Tibial nerve (tissue), 4 donors: Measurements from ENCODE around the gene LMBRD2. TPM values are rescaled to one million over a fixed set of nuclear protein-coding genes. Genes with fewer than 3 reads are reported as not detected.

ENCODE experiments used
- DNase-seq, 2 donors: peaks; one replicate each; pipeline ENCODE4 v3.0.0-alpha.2; 2019; ENCODE audit warnings: low spot score in 2 of 2
- H3K27ac ChIP-seq, 4 donors: fragments of 200-600 bp; sonication (generic) in 3 of 4; one replicate each; pipeline ENCODE4 v1.5.1; 2017 to 2019; ENCODE audit warnings: mild to moderate bottlenecking in 1 of 4
- H3K27me3 ChIP-seq, 2 donors: fragments of 200-600 bp; sonication (generic) in 1 of 2; one replicate each; pipeline versions ENCODE4 v1.5.1 to v1.6.0; 2017 to 2019
- H3K36me3 ChIP-seq, 3 donors: fragments of 200-600 bp; sonication (generic); one replicate each; pipeline ENCODE4 v1.5.1; 2018 to 2019
- H3K4me1 ChIP-seq, 4 donors: fragments of 200-600 bp; sonication (generic) in 3 of 4; one replicate each; pipeline ENCODE4 v1.5.1; 2017 to 2019
- H3K4me3 ChIP-seq, 4 donors: fragments of 200-600 bp; sonication (generic) in 3 of 4; one replicate each; pipeline ENCODE4 v1.5.1; 2017 to 2019; ENCODE audit warnings: mild to moderate bottlenecking in 1 of 4, moderate library complexity in 1 of 4
- H3K9me3 ChIP-seq, 4 donors: fragments of 200-600 bp; sonication (generic) in 3 of 4; one replicate each; pipeline ENCODE4 v1.5.1; 2017 to 2019
- EP300 ChIP-seq, 2 donors: sonication (generic); formaldehyde crosslinking; IDR thresholded peaks; one replicate each; pipeline ENCODE4 v1.6.1; 2017; ENCODE audit warnings: antibody characterized with exemption in 2 of 2, mild to moderate bottlenecking in 1 of 2
- POLR2A ChIP-seq, 2 donors: fragments of 450-650 bp; IDR thresholded peaks; one replicate each; pipeline ENCODE4 v1.6.1; 2017; ENCODE audit warnings: antibody characterized with exemption in 2 of 2, mild to moderate bottlenecking in 2 of 2, moderate library complexity in 2 of 2
- WGBS, 2 donors: methylation state at CpG; one replicate each; pipeline ENCODE4 v1.1.5; 2018; 5-methylcytosine and 5-hydroxymethylcytosine counted together
- small RNA-seq: library from RNA; depleted of rRNA; stranded (forward); fragments of <200 nt; gene quantifications from one replicate; pipeline ENCODE3, GENCODE V24; 2016
- total RNA-seq, 4 donors: library from RNA; depleted of rRNA; stranded (reverse); fragments of >200 nt; gene quantifications; one replicate each; pipeline ENCODE4 v1.1.0, GENCODE V29; 2016
- TF ChIP-seq, protein P1 (sequence below), 5 experiments: fragments of 200-600 bp in 3 of 5; fragments of 450-650 bp in 2 of 5; sonication (generic) in 3 of 5; IDR thresholded peaks; one replicate each; pipeline ENCODE4 v1.5.1; 2016 to 2019; ENCODE audit warnings: antibody characterized with exemption in 5 of 5, mild to moderate bottlenecking in 3 of 5, moderate library complexity in 2 of 5

Gene LMBRD2
- total RNA-seq, 4 donors from 2014 or later: 9.0 to 29.7 (median 15.6) TPM

DNA sequence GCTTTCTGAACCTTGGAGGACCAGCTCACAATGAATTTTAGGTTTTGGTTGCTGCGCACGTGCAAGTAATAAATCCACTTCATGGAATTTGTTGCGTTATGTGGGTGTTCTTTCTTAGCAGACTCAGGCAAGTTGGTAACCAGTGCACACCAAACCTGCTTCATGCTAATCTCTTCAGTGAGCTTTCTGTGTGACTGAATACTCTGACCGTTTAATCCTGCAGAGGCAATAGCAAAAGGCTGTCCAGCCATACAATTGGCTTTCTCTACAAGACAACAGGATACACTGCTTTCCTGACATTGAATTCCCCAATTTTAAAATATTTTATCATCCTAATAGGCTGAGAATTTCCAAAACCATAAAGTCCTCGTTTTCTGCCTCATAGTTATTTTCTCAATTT lies 95.3 kb downstream of the LMBRD2 start:
- Histone ChIP-seq H3K27me3 (no peaks in the 10 kb centered on the region), H3K4me1 (no peaks in the 10 kb centered on the region), H3K4me3 (no peak overlapping the region), H3K9me3 (no peaks in the 10 kb centered on the region), H3K36me3 (no peaks in the 10 kb centered on the region), H3K27ac (no peak overlapping the region)
- 40 to 60% methylated on average over 4 to 5 of the region's 5 CpGs for WGBS, 2 donors
- no peak for DNase-seq
- no peak for TF ChIP-seq POLR2A (IDR thresholded peaks at IDR 0.05)
- TF ChIP-seq, protein P1, sequence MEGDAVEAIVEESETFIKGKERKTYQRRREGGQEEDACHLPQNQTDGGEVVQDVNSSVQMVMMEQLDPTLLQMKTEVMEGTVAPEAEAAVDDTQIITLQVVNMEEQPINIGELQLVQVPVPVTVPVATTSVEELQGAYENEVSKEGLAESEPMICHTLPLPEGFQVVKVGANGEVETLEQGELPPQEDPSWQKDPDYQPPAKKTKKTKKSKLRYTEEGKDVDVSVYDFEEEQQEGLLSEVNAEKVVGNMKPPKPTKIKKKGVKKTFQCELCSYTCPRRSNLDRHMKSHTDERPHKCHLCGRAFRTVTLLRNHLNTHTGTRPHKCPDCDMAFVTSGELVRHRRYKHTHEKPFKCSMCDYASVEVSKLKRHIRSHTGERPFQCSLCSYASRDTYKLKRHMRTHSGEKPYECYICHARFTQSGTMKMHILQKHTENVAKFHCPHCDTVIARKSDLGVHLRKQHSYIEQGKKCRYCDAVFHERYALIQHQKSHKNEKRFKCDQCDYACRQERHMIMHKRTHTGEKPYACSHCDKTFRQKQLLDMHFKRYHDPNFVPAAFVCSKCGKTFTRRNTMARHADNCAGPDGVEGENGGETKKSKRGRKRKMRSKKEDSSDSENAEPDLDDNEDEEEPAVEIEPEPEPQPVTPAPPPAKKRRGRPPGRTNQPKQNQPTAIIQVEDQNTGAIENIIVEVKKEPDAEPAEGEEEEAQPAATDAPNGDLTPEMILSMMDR (IDR thresholded peaks at IDR 0.05): no peak
- no peak for TF ChIP-seq EP300 (IDR thresholded peaks at IDR 0.05)

DNA sequence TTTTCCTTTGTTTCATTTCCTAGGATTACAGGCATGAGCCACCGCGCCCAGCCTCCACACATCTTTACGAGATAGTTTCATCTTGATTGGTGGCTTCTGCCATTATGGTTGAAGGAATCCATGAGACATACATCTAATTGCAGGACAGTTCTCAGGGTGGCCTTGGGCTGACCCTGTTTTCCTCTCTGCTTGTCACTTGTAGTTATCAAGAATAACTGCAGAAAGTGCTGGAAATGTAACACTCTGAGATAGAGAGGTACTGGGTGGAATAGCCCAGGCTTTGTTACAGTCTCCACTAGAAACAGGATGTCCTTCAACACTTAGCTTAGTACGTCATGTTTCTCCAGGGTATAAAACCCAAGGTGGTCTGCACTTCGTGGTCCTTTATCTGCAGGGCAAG lies 95.7 kb downstream of the LMBRD2 start:
- WGBS, 2 donors: 73 to 74% methylated on average over 5 of the region's 5 CpGs

DNA sequence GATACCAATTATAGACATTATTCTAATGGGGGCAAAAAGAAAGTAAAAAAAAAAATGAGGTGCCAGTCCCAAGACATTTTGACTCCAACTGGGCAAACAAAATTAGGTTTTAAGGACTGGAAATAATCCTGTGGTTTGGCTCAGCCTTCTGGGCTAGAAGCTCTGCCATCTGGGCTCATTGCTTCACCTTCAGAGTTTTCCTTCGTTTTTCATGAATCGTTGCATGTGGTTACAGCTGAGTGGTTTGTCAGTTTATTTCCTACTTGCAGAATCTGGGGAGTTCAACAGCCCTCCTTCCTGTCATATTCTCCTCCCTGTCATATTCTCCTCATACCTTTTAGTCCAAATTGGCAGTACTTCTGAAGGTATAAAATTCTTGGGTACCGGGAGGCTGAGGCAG lies 97.0 kb downstream of the LMBRD2 start:
- no peak overlapping the region for H3K27ac ChIP-seq
- H3K9me3 ChIP-seq: no peaks in the 10 kb centered on the region
- H3K36me3 ChIP-seq: no peaks in the 10 kb centered on the region
- WGBS, 2 donors: 77 to 86% methylated on average over 3 of the region's 3 CpGs
- DNase-seq: no peak
- H3K27me3 ChIP-seq: no peaks in the 10 kb centered on the region
- no peaks in the 10 kb centered on the region for H3K4me1 ChIP-seq
- H3K4me3 ChIP-seq: no peak overlapping the region
- TF ChIP-seq, protein P1 (IDR thresholded peaks at IDR 0.05): no peak
- no peak for TF ChIP-seq POLR2A (IDR thresholded peaks at IDR 0.05)
- TF ChIP-seq EP300 (IDR thresholded peaks at IDR 0.05): no peak

More for the DNA sequence above, 95.7 kb downstream of the LMBRD2 start:
- H3K27ac ChIP-seq: no peak overlapping the region
- no peaks in the 10 kb centered on the region for H3K4me1 ChIP-seq
- no peak overlapping the region for H3K4me3 ChIP-seq
- no peaks in the 10 kb centered on the region for H3K36me3 ChIP-seq
- TF ChIP-seq EP300 (IDR thresholded peaks at IDR 0.05): no peak
- no peak for TF ChIP-seq POLR2A (IDR thresholded peaks at IDR 0.05)
- TF ChIP-seq, protein P1 (IDR thresholded peaks at IDR 0.05): no peak
- no peak for DNase-seq
- H3K9me3 ChIP-seq: no peaks in the 10 kb centered on the region
- H3K27me3 ChIP-seq: no peaks in the 10 kb centered on the region

DNA sequence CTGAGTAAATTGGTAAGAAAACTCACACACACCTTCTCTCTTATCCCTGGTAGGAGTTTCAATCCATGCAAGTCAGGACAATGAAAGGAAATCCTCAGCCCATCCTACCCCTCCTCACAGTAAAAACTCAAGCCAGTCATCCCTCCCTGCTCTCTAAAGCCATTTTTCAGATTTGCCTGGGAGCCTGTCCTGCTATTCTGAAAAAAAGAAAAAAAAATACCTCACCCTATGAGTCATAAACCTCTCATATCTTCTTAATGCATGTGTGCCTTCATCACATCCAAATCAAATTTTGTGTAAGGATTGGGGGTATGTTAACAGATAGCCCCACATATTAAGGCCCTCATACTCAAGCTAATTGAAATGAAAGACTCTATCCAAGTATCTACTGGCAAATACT lies 99.1 kb downstream of the LMBRD2 start:
- no peaks in the 10 kb centered on the region for H3K36me3 ChIP-seq
- TF ChIP-seq, protein P1 (IDR thresholded peaks at IDR 0.05): no peak
- no peaks in the 10 kb centered on the region for H3K27me3 ChIP-seq
- H3K4me3 ChIP-seq: no peak overlapping the region
- no peak for DNase-seq
- no peaks in the 10 kb centered on the region for H3K9me3 ChIP-seq
- no peaks in the 10 kb centered on the region for H3K4me1 ChIP-seq
- H3K27ac ChIP-seq: no peak overlapping the region

DNA sequence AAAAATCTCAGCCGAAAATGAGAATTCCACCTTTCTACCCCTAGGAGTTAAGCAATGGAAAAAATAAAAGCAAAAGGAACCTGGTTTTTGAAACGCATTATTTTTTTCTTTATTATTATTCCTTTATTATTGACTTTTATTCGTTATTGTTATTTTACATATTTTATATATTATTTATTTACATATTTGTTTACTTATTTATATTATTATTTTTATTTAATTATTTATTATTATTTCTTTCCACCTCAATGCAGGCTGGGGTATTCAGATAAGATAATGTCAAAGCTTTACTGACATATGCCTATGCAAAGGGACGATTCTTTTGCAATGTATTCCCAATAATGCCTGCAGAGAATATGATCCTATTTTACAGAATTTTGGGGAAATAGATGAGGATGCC lies 101.7 kb downstream of the LMBRD2 start:
- no peaks in the 10 kb centered on the region for H3K27me3 ChIP-seq
- no peaks in the 10 kb centered on the region for H3K9me3 ChIP-seq
- 69 to 72% methylated on average over 4 of the region's 4 CpGs for WGBS, 2 donors
- H3K36me3 ChIP-seq: no peaks in the 10 kb centered on the region
- no peak for DNase-seq
- no peak overlapping the region for H3K4me3 ChIP-seq
- no peaks in the 10 kb centered on the region for H3K4me1 ChIP-seq
- TF ChIP-seq, protein P1 (IDR thresholded peaks at IDR 0.05): no peak
- no peak for TF ChIP-seq EP300 (IDR thresholded peaks at IDR 0.05)
- H3K27ac ChIP-seq: no peak overlapping the region

Small RNA genes within 50 kb of the gene (small RNA-seq; reads per million reads assigned to genes)
- gene AC016612.1 (not detected), gene MIR580 (not detected), gene RNU6-1305P (not detected)

Other genes starting within 250 kb of the LMBRD2 start
- not detected for gene CAPSL, start 213.3 kb downstream of the LMBRD2 start, total RNA-seq
- not detected for gene UGT3A1, start 160.5 kb downstream of the LMBRD2 start, total RNA-seq
- not detected for gene UGT3A2, start 85.0 kb downstream of the LMBRD2 start, total RNA-seq
- gene SKP2, start 224 bp upstream of the LMBRD2 start, total RNA-seq: 10 to 100 TPM; 12.0 to 20.1 (median 14.7) TPM
- 10 to 100 TPM; 20.1 to 31.8 (median 21.6) TPM for gene NADK2, start 90.0 kb upstream of the LMBRD2 start, total RNA-seq
- gene RANBP3L, start 150.0 kb upstream of the LMBRD2 start, total RNA-seq: 10 to 100 TPM in 1 of 4 donors, 1 to 10 TPM in 3; 2.1 to 21.6 (median 4.5) TPM